WTC11 (cell line): ENCODE data around the gene UPF1. TPM values are rescaled to one million over a fixed set of nuclear protein-coding genes. Genes with fewer than 3 reads are reported as not detected.

ENCODE experiments used
- ATAC-seq: fragments of 200-7000 bp; cut with Tn5 transposase; 2 replicates; pipeline ENCODE4 v1.10.0; 2021; ENCODE audit warnings: mild to moderate bottlenecking, moderate library complexity
- CTCF ChIA-PET: fragments of 300-600 bp; sonication (Branson Sonifier 250); formaldehyde crosslinking; loops from one replicate; lab custom pipeline; 2021; ENCODE audit warnings: antibody characterized with exemption; lab: Charles Lee
- POLR2A ChIA-PET: fragments of 350-600 bp; sonication (Branson Sonifier 250); formaldehyde crosslinking; loops from one replicate; lab custom pipeline; 2021; ENCODE audit warnings: antibody characterized with exemption; lab: Charles Lee
- DNase-seq: peaks from one replicate; pipeline ENCODE4 v3.0.0; 2021; ENCODE audit warnings: low spot score
- H3K27ac Mint-ChIP-seq: 2 replicates; pipeline ENCODE4 v1.8.0; 2021; ENCODE audit warnings: mixed read lengths
- H3K27me3 Mint-ChIP-seq: 2 replicates; pipeline ENCODE4 v1.8.0; 2021; ENCODE audit warnings: low read depth, mild to moderate bottlenecking, moderate library complexity, mixed read lengths
- H3K36me3 Mint-ChIP-seq: 2 replicates; pipeline ENCODE4 v1.8.0; 2021; ENCODE audit warnings: mixed read lengths
- H3K4me1 Mint-ChIP-seq: 2 replicates; pipeline ENCODE4 v1.8.0; 2022; ENCODE audit warnings: mixed read lengths
- H3K4me3 Mint-ChIP-seq: 2 replicates; pipeline ENCODE4 v1.8.0; 2021; ENCODE audit warnings: mild to moderate bottlenecking, moderate library complexity, mixed read lengths
- H3K9me3 Mint-ChIP-seq: 2 replicates; pipeline ENCODE4 v1.8.0; 2021; ENCODE audit warnings: mixed read lengths
- ELF4 ChIP-seq: sonication (generic); formaldehyde crosslinking; IDR thresholded peaks from 2 replicates; pipeline ENCODE4 v1.8.1; 2022; ENCODE audit warnings: low read depth, mild to moderate bottlenecking, moderate library complexity, missing genetic modification reagents
- GTF2I ChIP-seq: fragments of 250-450 bp; sonication (Bioruptor Pico); conservative IDR thresholded peaks from 2 replicates; pipeline ENCODE4 v1.4.0; 2021; ENCODE audit warnings: mild to moderate bottlenecking
- KAT7 ChIP-seq: sonication (generic); formaldehyde crosslinking; IDR thresholded peaks from 2 replicates; pipeline ENCODE4 v1.8.1; 2023; ENCODE audit warnings: missing genetic modification reagents, mild to moderate bottlenecking, borderline replicate concordance
- NR3C1 ChIP-seq: sonication (generic); formaldehyde crosslinking; conservative IDR thresholded peaks from 2 replicates; pipeline ENCODE4 v1.8.1; 2023; ENCODE audit warnings: low read depth, mild to moderate bottlenecking, missing genetic modification reagents
- PREB ChIP-seq: sonication (generic); formaldehyde crosslinking; IDR thresholded peaks from 2 replicates; pipeline ENCODE4 v1.8.1; 2022; ENCODE audit warnings: mild to moderate bottlenecking, missing genetic modification reagents, moderate library complexity, borderline replicate concordance
- TEAD4 ChIP-seq: sonication (generic); formaldehyde crosslinking; IDR thresholded peaks from 2 replicates; pipeline ENCODE4 v1.8.0; 2022; ENCODE audit warnings: mild to moderate bottlenecking, missing genetic modification reagents
- USF2 ChIP-seq: sonication (generic); formaldehyde crosslinking; IDR thresholded peaks from 2 replicates; pipeline ENCODE4 v1.8.1; 2023; ENCODE audit warnings: mild to moderate bottlenecking, missing genetic modification reagents, moderate library complexity
- ZBTB21 ChIP-seq: sonication (generic); formaldehyde crosslinking; IDR thresholded peaks from 2 replicates; pipeline ENCODE4 v1.8.1; 2023; ENCODE audit warnings: mild to moderate bottlenecking, missing genetic modification reagents, borderline replicate concordance
- ZBTB43 ChIP-seq: sonication (generic); formaldehyde crosslinking; IDR thresholded peaks from 2 replicates; pipeline ENCODE4 v1.8.1; 2023; ENCODE audit warnings: mild to moderate bottlenecking, missing genetic modification reagents
- ZNF121 ChIP-seq: sonication (generic); formaldehyde crosslinking; IDR thresholded peaks from 2 replicates; pipeline ENCODE4 v1.8.0; 2023; ENCODE audit warnings: missing genetic modification reagents
- ZNF232 ChIP-seq: sonication (generic); formaldehyde crosslinking; IDR thresholded peaks from 2 replicates; pipeline ENCODE4 v1.8.0; 2022; ENCODE audit warnings: mild to moderate bottlenecking, missing genetic modification reagents
- ZNF396 ChIP-seq: fragments of 250-450 bp; sonication (Bioruptor Pico); IDR thresholded peaks from 2 replicates; pipeline ENCODE4 v1.8.0; 2021; ENCODE audit warnings: mild to moderate bottlenecking, moderate library complexity, borderline replicate concordance
- ZNF416 ChIP-seq: fragments of 250-450 bp; sonication (Bioruptor Pico); IDR thresholded peaks from 2 replicates; pipeline ENCODE4 v1.9.0; 2021; ENCODE audit warnings: mild to moderate bottlenecking, inconsistent platforms
- ZNF671 ChIP-seq: fragments of 250-450 bp; sonication (Bioruptor Pico); IDR thresholded peaks from 2 replicates; pipeline ENCODE4 v1.8.0; 2021; ENCODE audit warnings: mild to moderate bottlenecking
- total RNA-seq: library from RNA; stranded (reverse); gene quantifications from 3 replicates; pipeline ENCODE4 v1.2.3, GENCODE V29; 2021
- TF ChIP-seq, protein P1 (sequence below): sonication (generic); formaldehyde crosslinking; IDR thresholded peaks from 2 replicates; pipeline ENCODE4 v1.8.1; 2022; ENCODE audit warnings: mild to moderate bottlenecking, moderate library complexity, missing genetic modification reagents
- TF ChIP-seq, protein P2 (sequence below): fragments of 250-450 bp; sonication (Bioruptor Pico); IDR thresholded peaks from 2 replicates; pipeline ENCODE4 v1.8.0; 2021; ENCODE audit warnings: mild to moderate bottlenecking
- TF ChIP-seq, protein P3 (sequence below): sonication (generic); formaldehyde crosslinking; IDR thresholded peaks from 2 replicates; pipeline ENCODE4 v1.8.1; 2022; ENCODE audit warnings: low read depth, mild to moderate bottlenecking, moderate library complexity, missing genetic modification reagents, borderline replicate concordance
- TF ChIP-seq, protein P4 (sequence below): sonication (generic); formaldehyde crosslinking; IDR thresholded peaks from 2 replicates; pipeline ENCODE4 v1.8.1; 2023; ENCODE audit warnings: mild to moderate bottlenecking, missing genetic modification reagents

The UPF1 gene
- total RNA-seq, 1 experiment from 2014 or later: 82.5 TPM

DNA sequence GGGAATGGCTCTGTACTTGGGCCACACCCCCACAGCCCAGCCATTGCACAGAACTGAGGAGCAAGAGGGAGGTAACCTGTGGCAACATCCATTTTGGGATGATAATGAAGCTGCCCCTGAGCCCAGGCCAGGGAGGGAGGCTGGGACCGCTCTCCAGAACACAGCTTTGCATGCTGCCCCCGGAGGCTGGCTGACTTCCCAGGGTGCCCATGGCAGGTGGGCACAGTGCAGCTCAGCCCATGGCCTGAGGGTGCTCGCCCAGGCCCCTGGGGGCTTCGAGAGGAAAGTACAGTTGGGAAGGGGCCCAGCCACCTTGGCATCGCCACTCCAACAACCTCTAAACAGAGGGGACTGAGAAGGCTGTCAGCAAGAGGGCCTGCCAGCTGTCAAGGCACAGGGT is 81.7 kb downstream of the UPF1 start:
- Mint-ChIP-seq H3K9me3 (no peaks in the 10 kb centered on the region), H3K4me1 (peaks cover 3% of the 10 kb centered on the region; the same call in 1 of the 2 replicates), H3K27me3 (no peaks in the 10 kb centered on the region), H3K4me3 (no peak overlapping the region), H3K27ac (peak overlapping the region; percentile 32; the same call in 1 of the 2 replicates), H3K36me3 (peaks cover 14% of the 10 kb centered on the region)
- no peak for TF ChIP-seq TEAD4 (CRISPR knock-in tag)
- no peak for TF ChIP-seq ZNF396 (CRISPR knock-in tag)
- TF ChIP-seq KAT7 (CRISPR knock-in tag): no peak
- TF ChIP-seq PREB (CRISPR knock-in tag): no peak
- TF ChIP-seq, protein P1, sequence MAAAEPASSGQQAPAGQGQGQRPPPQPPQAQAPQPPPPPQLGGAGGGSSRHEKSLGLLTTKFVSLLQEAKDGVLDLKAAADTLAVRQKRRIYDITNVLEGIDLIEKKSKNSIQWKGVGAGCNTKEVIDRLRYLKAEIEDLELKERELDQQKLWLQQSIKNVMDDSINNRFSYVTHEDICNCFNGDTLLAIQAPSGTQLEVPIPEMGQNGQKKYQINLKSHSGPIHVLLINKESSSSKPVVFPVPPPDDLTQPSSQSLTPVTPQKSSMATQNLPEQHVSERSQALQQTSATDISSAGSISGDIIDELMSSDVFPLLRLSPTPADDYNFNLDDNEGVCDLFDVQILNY: no peak
- TF ChIP-seq, protein P2, sequence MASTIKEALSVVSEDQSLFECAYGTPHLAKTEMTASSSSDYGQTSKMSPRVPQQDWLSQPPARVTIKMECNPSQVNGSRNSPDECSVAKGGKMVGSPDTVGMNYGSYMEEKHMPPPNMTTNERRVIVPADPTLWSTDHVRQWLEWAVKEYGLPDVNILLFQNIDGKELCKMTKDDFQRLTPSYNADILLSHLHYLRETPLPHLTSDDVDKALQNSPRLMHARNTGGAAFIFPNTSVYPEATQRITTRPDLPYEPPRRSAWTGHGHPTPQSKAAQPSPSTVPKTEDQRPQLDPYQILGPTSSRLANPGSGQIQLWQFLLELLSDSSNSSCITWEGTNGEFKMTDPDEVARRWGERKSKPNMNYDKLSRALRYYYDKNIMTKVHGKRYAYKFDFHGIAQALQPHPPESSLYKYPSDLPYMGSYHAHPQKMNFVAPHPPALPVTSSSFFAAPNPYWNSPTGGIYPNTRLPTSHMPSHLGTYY (CRISPR knock-in tag): no peak
- no peak for TF ChIP-seq ZBTB21 (CRISPR knock-in tag)
- TF ChIP-seq, protein P3, sequence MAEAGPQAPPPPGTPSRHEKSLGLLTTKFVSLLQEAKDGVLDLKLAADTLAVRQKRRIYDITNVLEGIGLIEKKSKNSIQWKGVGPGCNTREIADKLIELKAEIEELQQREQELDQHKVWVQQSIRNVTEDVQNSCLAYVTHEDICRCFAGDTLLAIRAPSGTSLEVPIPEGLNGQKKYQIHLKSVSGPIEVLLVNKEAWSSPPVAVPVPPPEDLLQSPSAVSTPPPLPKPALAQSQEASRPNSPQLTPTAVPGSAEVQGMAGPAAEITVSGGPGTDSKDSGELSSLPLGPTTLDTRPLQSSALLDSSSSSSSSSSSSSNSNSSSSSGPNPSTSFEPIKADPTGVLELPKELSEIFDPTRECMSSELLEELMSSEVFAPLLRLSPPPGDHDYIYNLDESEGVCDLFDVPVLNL (CRISPR knock-in tag): no peak
- TF ChIP-seq USF2 (CRISPR knock-in tag): no peak
- TF ChIP-seq ZNF416 (CRISPR knock-in tag): no peak
- no peak for TF ChIP-seq ELF4 (CRISPR knock-in tag)
- TF ChIP-seq ZNF671: no peak
- TF ChIP-seq NR3C1 (CRISPR knock-in tag): no peak
- TF ChIP-seq ZNF121 (CRISPR knock-in tag): no peak
- no peak for TF ChIP-seq ZBTB43 (CRISPR knock-in tag)
- no peak for TF ChIP-seq ZNF232 (CRISPR knock-in tag)
- no peak for TF ChIP-seq GTF2I
- TF ChIP-seq, protein P4, sequence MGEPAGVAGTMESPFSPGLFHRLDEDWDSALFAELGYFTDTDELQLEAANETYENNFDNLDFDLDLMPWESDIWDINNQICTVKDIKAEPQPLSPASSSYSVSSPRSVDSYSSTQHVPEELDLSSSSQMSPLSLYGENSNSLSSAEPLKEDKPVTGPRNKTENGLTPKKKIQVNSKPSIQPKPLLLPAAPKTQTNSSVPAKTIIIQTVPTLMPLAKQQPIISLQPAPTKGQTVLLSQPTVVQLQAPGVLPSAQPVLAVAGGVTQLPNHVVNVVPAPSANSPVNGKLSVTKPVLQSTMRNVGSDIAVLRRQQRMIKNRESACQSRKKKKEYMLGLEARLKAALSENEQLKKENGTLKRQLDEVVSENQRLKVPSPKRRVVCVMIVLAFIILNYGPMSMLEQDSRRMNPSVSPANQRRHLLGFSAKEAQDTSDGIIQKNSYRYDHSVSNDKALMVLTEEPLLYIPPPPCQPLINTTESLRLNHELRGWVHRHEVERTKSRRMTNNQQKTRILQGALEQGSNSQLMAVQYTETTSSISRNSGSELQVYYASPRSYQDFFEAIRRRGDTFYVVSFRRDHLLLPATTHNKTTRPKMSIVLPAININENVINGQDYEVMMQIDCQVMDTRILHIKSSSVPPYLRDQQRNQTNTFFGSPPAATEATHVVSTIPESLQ (CRISPR knock-in tag): no peak
- ChIA-PET CTCF (interaction anchor here (0.9 kb wide), 1 partner anchor 19 kb away, joined by 3 read pairs; no protein-coding TSS in a partner anchor), POLR2A (no interaction called here)
- ATAC-seq: no peak
- DNase-seq: no peak
